ENCODE data around the gene MAST4. TPM values are rescaled to one million over a fixed set of nuclear protein-coding genes. Genes with fewer than 3 reads are reported as not detected.

Gene MAST4
- polyA plus RNA-seq, 1 experiment, result 4.0 TPM

GRCh38 chr5:66898241-66898995 lies 302.2 kb downstream of the MAST4 start:
- ChIA-PET POLR2A (no interaction called here), CTCF (no interaction called here)
- no peaks in the 10 kb centered on the region for H3K36me3 ChIP-seq (ENCODE audit: control insufficient read depth, insufficient read depth, low read length)
- TF ChIP-seq CTCF (IDR thresholded peaks at IDR 0.05; ENCODE audit: insufficient read depth, low read depth, low read length), result no peak
- no peaks in the 10 kb centered on the region for H3K27me3 ChIP-seq (ENCODE audit: control insufficient read depth, insufficient read depth, low read length)
- H3K4me3 ChIP-seq (ENCODE audit: low read depth, low read length), result no peak overlapping the region
- DNase-seq (ENCODE audit: low read depth), result no peak

- DNase-seq (ENCODE audit: low read depth), result no peak
- no peaks in the 10 kb centered on the region for H3K36me3 ChIP-seq (ENCODE audit: control insufficient read depth, insufficient read depth, low read length)
- H3K27me3 ChIP-seq (ENCODE audit: control insufficient read depth, insufficient read depth, low read length), result no peaks in the 10 kb centered on the region
- H3K4me3 ChIP-seq (ENCODE audit: low read depth, low read length), result no peak overlapping the region
- ChIA-PET POLR2A (no interaction called here), CTCF (no interaction called here)
- TF ChIP-seq CTCF (IDR thresholded peaks at IDR 0.05; ENCODE audit: insufficient read depth, low read depth, low read length), result no peak
These were observed 307.0 kb downstream of the MAST4 start for GRCh38 chr5:66903218-66903617.

- no peak for TF ChIP-seq CTCF (IDR thresholded peaks at IDR 0.05; ENCODE audit: insufficient read depth, low read depth, low read length)
- Histone ChIP-seq H3K27me3 (ENCODE audit: control insufficient read depth, insufficient read depth, low read length) (no peaks in the 10 kb centered on the region), H3K4me3 (ENCODE audit: low read depth, low read length) (no peak overlapping the region), H3K36me3 (ENCODE audit: control insufficient read depth, insufficient read depth, low read length) (no peaks in the 10 kb centered on the region)
- POLR2A ChIA-PET, result no interaction called here
- no peak for DNase-seq (ENCODE audit: low read depth)
- CTCF ChIA-PET, result no interaction called here
These were observed 307.5 kb downstream of the MAST4 start for GRCh38 chr5:66903709-66904108.

GRCh38 chr5:66904189-66904588 lies 308.0 kb downstream of the MAST4 start:
- POLR2A ChIA-PET, result no interaction called here
- no peak overlapping the region for H3K4me3 ChIP-seq (ENCODE audit: low read depth, low read length)
- H3K27me3 ChIP-seq (ENCODE audit: control insufficient read depth, insufficient read depth, low read length), result no peaks in the 10 kb centered on the region
- TF ChIP-seq CTCF (IDR thresholded peaks at IDR 0.05; ENCODE audit: insufficient read depth, low read depth, low read length), result no peak
- no peaks in the 10 kb centered on the region for H3K36me3 ChIP-seq (ENCODE audit: control insufficient read depth, insufficient read depth, low read length)
- CTCF ChIA-PET, result no interaction called here
- no peak for DNase-seq (ENCODE audit: low read depth)

GRCh38 chr5:66906021-66906420 lies 309.8 kb downstream of the MAST4 start:
- POLR2A ChIA-PET, result no interaction called here

More at GRCh38 chr5:66906021-66906420, 309.8 kb downstream of the MAST4 start:
- no peaks in the 10 kb centered on the region for H3K36me3 ChIP-seq (ENCODE audit: control insufficient read depth, insufficient read depth, low read length)
- H3K27me3 ChIP-seq (ENCODE audit: control insufficient read depth, insufficient read depth, low read length), result no peaks in the 10 kb centered on the region
- no peak for DNase-seq (ENCODE audit: low read depth)
- no peak for TF ChIP-seq CTCF (IDR thresholded peaks at IDR 0.05; ENCODE audit: insufficient read depth, low read depth, low read length)
- CTCF ChIA-PET, result no interaction called here
- H3K4me3 ChIP-seq (ENCODE audit: low read depth, low read length), result no peak overlapping the region

Measured in BJ (cell line).